HL-60/S4 (cell line): ENCODE data around the gene HSD3B2.

ENCODE experiments used
- in situ Hi-C: fragments of 300-500 bp; cut with MboI; formaldehyde crosslinking; loops from 2 replicates; pipeline ENCODE4 v1.14.3; 2022; ENCODE audit warnings: low sequenced_read_pairs

Gene HSD3B2

DNA sequence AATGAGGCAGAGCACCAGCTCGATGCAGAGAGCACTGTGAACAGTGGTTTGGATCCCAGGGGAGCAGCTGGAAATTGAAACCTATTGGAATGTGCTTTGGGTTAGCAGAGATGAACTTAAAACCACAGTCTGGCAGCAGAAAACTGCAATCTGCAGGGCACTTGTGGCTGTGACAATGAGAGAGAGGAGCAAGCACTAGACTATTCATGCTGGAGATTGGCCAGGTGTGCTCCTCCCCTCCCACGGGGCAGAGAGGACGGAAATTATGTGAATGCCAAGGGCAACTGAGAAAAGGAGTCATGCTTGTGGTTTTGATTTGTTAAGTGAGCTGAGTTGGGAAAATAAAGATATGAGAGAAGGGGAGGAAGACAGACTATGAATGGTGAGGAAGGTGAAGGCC lies 38.1 kb downstream of the HSD3B2 start:
- in situ Hi-C loops, result no loop called here

DNA sequence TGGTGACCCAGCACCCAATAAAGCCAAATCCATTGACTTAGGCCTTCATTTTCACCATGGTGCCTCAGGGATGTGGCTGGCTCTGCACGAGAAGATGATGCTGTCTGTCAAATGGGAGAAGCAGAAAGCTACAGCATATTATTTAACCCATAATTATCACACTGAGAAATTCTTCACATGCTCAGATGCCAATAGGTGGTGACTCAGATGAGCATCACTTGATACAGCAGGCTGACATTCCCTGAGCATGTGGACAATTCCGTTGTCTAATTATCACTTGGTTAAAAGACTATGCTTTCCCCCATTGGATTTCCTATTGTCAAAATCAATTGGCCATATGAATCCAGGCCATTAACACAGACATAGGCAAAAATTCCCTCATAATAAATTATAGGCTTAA lies 48.0 kb downstream of the HSD3B2 start:
- in situ Hi-C loops, result no loop called here

DNA sequence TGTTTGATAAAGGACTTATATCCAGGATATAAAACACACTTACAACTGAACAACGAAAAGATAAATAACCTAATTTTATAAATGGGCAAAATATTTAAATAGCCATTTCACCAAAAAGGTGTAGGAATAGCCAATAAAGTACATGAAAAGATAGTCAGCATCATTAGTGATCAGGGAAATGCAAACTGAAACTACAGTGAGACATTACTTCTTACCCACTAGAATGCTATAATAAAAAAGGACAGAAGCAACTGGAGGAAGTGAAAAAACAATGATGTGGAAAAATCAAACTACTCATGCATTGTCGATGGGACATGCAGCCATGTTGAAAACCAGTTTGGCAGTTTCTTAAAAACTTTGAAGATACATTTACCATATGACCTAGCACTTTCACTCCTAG lies 48.6 kb downstream of the HSD3B2 start:
- in situ Hi-C loops, result no loop called here

DNA sequence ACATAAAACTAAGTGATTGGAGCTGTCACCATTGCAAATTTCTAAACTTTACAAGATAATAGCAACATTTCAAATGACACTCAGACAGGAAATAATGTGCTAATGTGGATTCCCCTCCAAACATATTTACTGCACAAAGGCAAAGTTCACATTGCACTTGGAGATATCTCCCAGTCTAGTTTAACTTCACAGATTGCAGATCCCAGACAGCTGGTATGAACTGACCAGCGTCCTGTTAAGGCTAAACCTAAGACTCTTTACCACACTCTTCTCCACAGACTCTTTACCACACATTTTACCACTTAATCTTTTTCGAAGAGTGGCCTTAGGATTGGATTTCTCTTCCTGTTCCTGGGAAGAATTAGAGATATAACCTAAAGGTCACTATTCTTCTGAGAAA lies 51.5 kb downstream of the HSD3B2 start:
- in situ Hi-C loops, result no loop called here

DNA sequence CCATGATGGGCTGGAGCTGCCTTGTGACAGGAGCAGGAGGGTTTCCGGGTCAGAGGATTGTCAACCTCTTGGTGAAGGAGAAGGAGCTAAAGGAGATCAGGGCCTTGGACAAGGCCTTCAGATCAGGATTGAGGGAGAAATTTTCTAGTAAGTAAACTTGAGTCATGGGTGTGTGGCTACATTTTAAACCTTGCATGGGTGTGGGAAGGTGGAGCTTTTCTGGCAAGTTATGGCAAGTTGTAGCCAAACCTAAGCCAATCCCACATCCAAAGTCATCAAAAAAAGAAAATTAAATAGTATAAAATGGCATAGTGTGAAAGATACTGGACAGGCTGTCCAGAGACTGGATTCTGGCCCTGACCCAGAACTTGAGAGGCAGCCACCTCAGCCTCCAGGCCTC lies 52.3 kb downstream of the HSD3B2 start:
- in situ Hi-C loops, result no loop called here

DNA sequence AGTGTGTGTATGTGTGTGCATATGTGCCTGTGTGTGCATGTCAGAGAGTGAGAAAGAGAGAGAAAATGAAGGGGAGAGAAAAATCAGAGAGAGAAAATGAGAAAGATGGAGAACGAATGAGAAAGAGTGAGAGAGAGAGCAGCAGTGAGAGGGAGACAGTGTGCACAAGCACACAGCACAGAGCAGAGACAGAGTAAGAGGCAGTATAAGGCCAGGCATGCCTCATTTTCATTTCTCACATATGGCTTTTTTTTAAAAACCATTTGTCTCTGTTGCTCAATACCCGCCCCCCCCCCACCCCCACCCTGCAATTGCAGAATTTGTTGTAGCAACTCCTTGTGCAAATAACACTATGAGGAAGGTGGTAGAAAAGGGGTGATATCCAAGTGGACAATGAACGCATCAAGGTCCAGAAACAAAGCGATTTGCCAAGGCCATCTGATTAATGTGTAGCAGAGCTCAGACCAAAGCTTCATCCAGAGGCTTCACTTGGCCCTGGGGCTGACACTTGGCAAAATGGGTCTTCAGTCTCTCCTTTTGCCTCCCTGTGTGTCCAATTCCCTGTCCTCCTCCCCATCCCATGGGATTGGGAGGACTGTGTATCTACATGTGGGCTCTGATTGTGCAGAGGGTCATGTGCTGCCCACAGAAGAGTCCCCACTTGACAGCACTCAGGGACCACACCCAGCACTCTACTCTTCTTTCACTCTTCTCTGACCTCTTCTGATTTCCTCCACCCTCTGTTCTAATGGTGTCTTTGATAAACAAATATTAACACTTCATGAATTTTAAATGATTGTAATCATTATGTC lies 53.1 kb downstream of the HSD3B2 start:
- in situ Hi-C loops, result no loop called here

DNA sequence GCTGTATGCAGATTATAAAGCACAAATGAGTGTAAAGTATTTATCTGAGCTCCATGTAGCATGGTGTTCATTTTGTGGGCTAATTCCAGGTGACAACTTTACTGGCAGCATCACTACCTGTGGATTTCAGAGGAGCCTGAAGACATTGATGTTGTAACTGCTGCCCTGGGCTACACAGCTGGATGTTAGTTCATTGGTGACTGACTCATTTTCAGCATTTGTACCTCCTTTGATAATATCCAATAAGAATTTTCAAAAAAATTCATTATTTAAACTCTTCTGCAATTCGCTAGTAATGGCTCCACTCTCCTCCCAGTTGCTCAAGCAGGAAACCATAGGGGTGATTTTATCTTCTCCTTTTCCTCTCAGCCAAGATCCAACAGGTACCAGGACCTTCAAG lies 54.8 kb downstream of the HSD3B2 start:
- in situ Hi-C loops, result no loop called here

DNA sequence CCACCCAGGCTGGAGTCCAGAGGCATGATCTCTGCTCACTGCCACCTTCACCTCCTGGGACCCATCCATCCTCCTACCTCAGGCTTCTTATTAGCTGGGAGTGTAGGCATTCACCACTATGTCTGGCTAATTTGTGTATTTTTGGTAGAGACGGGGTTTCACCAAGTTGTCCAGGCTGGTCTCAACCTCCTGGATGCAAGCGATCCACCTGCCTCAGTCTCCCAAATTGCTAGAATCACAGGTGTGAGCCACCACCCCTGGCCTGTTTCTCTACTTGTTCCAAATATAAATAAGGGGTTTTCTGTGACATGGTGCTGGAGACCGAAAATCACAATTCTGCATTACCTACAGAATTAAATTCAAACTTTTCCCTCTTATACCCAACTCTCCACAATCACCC lies 55.4 kb downstream of the HSD3B2 start:
- in situ Hi-C loops, result no loop called here

DNA sequence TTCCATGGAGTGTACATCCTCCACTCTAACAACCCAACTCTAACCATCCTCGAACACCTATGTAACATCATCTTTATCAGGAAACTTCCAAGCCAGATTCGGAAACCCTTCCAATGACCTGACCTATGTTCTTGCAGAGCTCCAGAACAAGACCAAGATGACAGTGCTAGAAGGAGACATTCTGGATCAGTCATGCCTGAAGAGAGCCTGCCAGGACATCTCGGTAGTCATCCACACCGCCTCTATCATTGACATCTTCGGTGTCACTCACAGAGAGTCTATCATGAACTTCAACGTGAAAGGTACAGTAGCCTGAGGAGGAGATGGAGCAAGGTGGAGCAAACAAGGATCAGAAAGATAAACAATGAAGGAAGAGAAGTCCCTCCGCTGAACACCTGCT lies 56.0 kb downstream of the HSD3B2 start:
- in situ Hi-C loops, result no loop called here

DNA sequence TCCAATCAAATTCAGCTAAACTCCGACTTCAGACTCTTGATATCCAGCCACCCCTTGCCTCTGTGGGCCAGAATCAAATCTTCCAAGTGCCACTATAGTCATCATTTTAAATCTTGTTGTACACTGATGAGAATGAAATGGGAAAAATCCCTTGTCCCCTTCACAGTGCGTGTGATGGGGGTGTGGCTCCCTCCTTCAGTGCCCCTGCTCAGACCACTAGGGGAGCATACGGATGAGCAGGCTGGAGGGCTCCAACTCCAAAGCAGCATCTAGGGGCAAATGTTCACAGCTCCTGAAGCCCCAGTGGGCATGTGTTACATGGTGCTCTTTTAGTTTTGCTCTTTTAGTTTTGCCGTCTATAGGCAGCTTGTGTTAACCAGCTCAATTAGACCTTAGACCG lies 56.6 kb downstream of the HSD3B2 start:
- in situ Hi-C loops, result no loop called here

DNA sequence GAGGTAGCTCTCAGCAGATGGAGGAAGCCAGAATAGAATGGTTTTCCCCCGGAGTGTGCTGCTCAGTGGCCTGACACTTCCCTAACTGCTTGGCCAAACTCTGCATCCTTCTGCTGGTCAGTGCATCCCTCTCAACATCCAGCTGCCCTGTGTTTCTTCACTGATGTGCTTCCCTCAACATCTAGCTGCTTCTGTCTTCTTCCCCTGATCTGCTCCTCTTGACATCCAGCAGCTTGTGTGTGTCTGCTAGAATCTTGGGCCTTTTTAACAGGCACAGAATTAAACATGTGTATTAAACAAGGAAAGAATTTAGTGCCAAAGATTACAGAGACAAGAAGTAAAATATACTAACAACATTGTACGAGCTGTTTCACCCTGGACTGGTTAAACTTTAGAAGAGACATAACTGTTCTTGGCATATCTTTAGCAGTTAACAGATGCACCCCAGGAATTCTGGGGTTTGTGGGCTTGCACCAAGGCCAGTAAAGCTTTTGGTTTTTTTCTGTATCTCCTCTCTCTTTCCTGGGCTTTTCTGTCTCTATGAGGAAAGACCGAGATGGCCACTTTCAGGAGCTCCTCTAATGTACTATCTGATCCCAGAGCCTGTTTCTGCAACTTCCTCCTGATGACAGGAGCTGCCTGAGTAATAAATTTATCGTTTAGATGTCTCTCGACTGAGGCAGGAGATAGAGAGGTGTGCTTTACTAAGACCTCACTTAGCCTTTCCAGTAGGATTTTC lies 57.3 kb downstream of the HSD3B2 start:
- in situ Hi-C loops, result no loop called here
